ENCODE data around the gene PKD1L1.

DNA sequence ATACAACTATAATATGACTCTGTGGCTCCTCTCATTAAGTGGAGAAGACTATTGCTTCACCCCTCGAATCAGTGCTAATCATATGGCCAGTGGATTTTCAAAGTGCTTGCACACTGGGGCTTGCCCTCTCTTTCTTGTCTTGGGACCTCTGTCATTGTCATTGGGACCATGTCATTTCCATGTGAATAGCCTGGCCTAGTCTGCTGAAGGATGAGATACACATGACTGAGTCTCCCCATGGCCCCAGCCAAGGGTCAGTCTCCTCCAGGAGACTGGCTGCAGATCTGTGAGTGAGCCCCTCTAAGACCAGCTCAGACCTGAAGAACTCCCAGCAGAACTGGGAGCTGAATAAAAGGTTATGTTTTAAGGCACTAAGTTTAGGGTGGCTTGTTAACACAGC is 39.5 kb downstream of the PKD1L1 start:
- TF ChIP-seq, protein P1, sequence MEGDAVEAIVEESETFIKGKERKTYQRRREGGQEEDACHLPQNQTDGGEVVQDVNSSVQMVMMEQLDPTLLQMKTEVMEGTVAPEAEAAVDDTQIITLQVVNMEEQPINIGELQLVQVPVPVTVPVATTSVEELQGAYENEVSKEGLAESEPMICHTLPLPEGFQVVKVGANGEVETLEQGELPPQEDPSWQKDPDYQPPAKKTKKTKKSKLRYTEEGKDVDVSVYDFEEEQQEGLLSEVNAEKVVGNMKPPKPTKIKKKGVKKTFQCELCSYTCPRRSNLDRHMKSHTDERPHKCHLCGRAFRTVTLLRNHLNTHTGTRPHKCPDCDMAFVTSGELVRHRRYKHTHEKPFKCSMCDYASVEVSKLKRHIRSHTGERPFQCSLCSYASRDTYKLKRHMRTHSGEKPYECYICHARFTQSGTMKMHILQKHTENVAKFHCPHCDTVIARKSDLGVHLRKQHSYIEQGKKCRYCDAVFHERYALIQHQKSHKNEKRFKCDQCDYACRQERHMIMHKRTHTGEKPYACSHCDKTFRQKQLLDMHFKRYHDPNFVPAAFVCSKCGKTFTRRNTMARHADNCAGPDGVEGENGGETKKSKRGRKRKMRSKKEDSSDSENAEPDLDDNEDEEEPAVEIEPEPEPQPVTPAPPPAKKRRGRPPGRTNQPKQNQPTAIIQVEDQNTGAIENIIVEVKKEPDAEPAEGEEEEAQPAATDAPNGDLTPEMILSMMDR (IDR thresholded peaks at IDR 0.05): no peak
- TF ChIP-seq POLR2A (IDR thresholded peaks at IDR 0.05) (no peak), EP300 (IDR thresholded peaks at IDR 0.05) (no peak)

Data from gastroesophageal sphincter (tissue), 3 donors.